K562 (cell line): ENCODE results near the gene SMCO1. TPM values are rescaled to one million over a fixed set of nuclear protein-coding genes. Genes with fewer than 3 reads are reported as not detected.
"Not testable (repeated sequence)": the region's sequence is repeated elsewhere in the genome, so short reads cannot be mapped to it uniquely, and the experiment has no call there.

Experiments used
- ATAC-seq: fragments of 200-7000 bp; cut with Tn5 transposase; 3 replicates; pipeline ENCODE4 v1.9.1; 2020; ENCODE audit warnings: moderate library complexity
- BruUV-seq: library from RNA; stranded (reverse); fragments of 400-500 nt; replicated peaks from 2 replicates; lab custom pipeline; 2021; lab: Mats Ljungman, UMichigan
- CTCF ChIA-PET: fragments of 300-600 bp; formaldehyde crosslinking; extraction: SDS; loops from one replicate; lab custom pipeline; 2021; ENCODE audit warnings: low intra/inter-chr PET ratio; lab: Yijun Ruan, JAX
- POLR2A ChIA-PET: fragments of 300-600, 350-650 bp; sonication (Branson Sonifier 250); formaldehyde crosslinking; extraction: SDS; loops from one replicate; lab custom pipeline; 2021; ENCODE audit warnings: antibody characterized with exemption, inconsistent platforms; lab: Yijun Ruan, JAX
- DNase-seq, 4 experiments: peaks; one replicate each; pipeline versions ENCODE4 v3.0.0 to v3.0.0-alpha.2; 2011 to 2018; ENCODE audit warnings: low spot score in 3 of 4, mixed read lengths in 3 of 4; ENCODE audit errors: extremely low read depth in 1 of 4
- FAIRE-seq: peaks from 2 replicates; lab custom pipeline; 2011; peaks lifted over from hg19 to GRCh38; lab: Jason Lieb, UNC
- H2AFZ ChIP-seq: 2 replicates; pipeline ENCODE4 v1.6.0; 2011; ENCODE audit warnings: low read depth, low read length, control low read depth, inconsistent platforms
- H3K27ac ChIP-seq: fragments of 200-600 bp; 3 replicates; pipeline ENCODE4 v1.8.0; 2011; ENCODE audit warnings: low read depth, mild to moderate bottlenecking, control low read depth, inconsistent platforms, low read length, moderate library complexity, mixed read lengths; ENCODE audit errors: extremely low read depth
- H3K27me3 ChIP-seq, 2 experiments: fragments of 300-600 bp in 1 of 2; 2 replicates in 1 of 2; 3 replicates in 1 of 2; pipeline versions ENCODE4 v1.6.0 to v1.8.0; 2011; ENCODE audit warnings: inconsistent platforms in 2 of 2, low read length in 2 of 2, mild to moderate bottlenecking in 1 of 2, mixed read lengths in 1 of 2, moderate library complexity in 1 of 2; ENCODE audit not compliant: control insufficient read depth in 2 of 2, insufficient read depth in 2 of 2
- H3K36me3 ChIP-seq: fragments of 300-600 bp; 3 replicates; pipeline ENCODE4 v1.8.0; 2011; ENCODE audit warnings: mild to moderate bottlenecking, low read length, inconsistent platforms; ENCODE audit not compliant: control insufficient read depth, insufficient read depth
- H3K4me1 ChIP-seq, 2 experiments: fragments of 200-600 bp in 1 of 2; replicated peaks in 1 of 2; 2 replicates in 1 of 2; 3 replicates in 1 of 2; pipeline versions ENCODE4 v1.5.1 to v1.8.0; 2011; ENCODE audit warnings: inconsistent platforms in 2 of 2, low read length in 2 of 2, mild to moderate bottlenecking in 1 of 2, mixed read lengths in 1 of 2, moderate library complexity in 1 of 2; ENCODE audit not compliant: control insufficient read depth in 2 of 2, insufficient read depth in 2 of 2
- H3K4me2 ChIP-seq: 2 replicates; pipeline ENCODE4 v1.6.1; 2011; ENCODE audit warnings: low read length, control low read depth, inconsistent platforms, mixed read lengths; ENCODE audit not compliant: insufficient read depth
- H3K4me3 ChIP-seq: fragments of 200-600 bp; sonication (generic), shearing (Covaris generic); 2 replicates; pipeline ENCODE4 v1.5.1; 2016; ENCODE audit warnings: control low read depth, inconsistent platforms
- H3K79me2 ChIP-seq: fragments of 200-600 bp; 3 replicates; pipeline ENCODE4 v1.8.0; 2011; ENCODE audit warnings: low read length, inconsistent platforms; ENCODE audit not compliant: control insufficient read depth, insufficient read depth
- H3K9ac ChIP-seq, 2 experiments: 2 replicates each; pipeline versions ENCODE4 v1.6.0 to v1.6.1; 2011; ENCODE audit warnings: low read depth in 2 of 2, low read length in 2 of 2, control low read depth in 1 of 2, inconsistent platforms in 1 of 2, mild to moderate bottlenecking in 1 of 2, mixed read lengths in 1 of 2; ENCODE audit not compliant: insufficient read depth in 1 of 2
- H3K9me1 ChIP-seq: one replicate; pipeline ENCODE4 v1.6.0; 2011; ENCODE audit warnings: inconsistent platforms, mild to moderate bottlenecking, low read length, moderate library complexity; ENCODE audit not compliant: control insufficient read depth, insufficient read depth
- H3K9me3 ChIP-seq: replicated peaks from 2 replicates; pipeline ENCODE4 v1.5.1; 2011; ENCODE audit warnings: low read depth, low read length, inconsistent platforms; ENCODE audit not compliant: control insufficient read depth, insufficient read depth
- H4K20me1 ChIP-seq: replicated peaks from 2 replicates; pipeline ENCODE4 v1.6.1; 2011; ENCODE audit warnings: low read length, inconsistent platforms, mixed read lengths; ENCODE audit not compliant: control insufficient read depth, insufficient read depth
- ADNP ChIP-seq: fragments of 200-800 bp; sonication (Bioruptor generic); IDR thresholded peaks from 2 replicates; pipeline ENCODE4 v1.6.1; 2016; ENCODE audit warnings: missing genetic modification characterization, missing compliant biosample characterization
- CBX3 ChIP-seq, 2 experiments: IDR thresholded peaks; 1 replicate in 1 of 2; 2 replicates in 1 of 2; pipeline ENCODE4 v1.6.1; 2012; ENCODE audit warnings: inconsistent platforms in 2 of 2, low read length in 2 of 2, borderline replicate concordance in 1 of 2, control low read depth in 1 of 2
- DACH1 ChIP-seq: fragments of 450-650 bp; IDR thresholded peaks from 2 replicates; pipeline ENCODE4 v1.6.1; 2018; ENCODE audit not compliant: partially characterized antibody
- MAFG ChIP-seq: fragments of 450-650 bp; conservative IDR thresholded peaks from 2 replicates; pipeline ENCODE4 v1.6.1; 2016; ENCODE audit warnings: missing genetic modification characterization, missing compliant biosample characterization
- MTA1 ChIP-seq: fragments of 450-650 bp; IDR thresholded peaks from 2 replicates; pipeline ENCODE4 v1.6.1; 2017; ENCODE audit warnings: borderline replicate concordance
- PTRF ChIP-seq: fragments of 450-650 bp; IDR thresholded peaks from 2 replicates; pipeline ENCODE4 v1.6.1; 2016; ENCODE audit warnings: mild to moderate bottlenecking, missing genetic modification characterization, missing compliant biosample characterization
- SAP30 ChIP-seq: fragments of 200-600 bp; sonication (generic); IDR thresholded peaks from 2 replicates; pipeline ENCODE4 v1.6.1; 2012; ENCODE audit warnings: borderline replicate concordance, low read depth, mild to moderate bottlenecking, moderate library complexity, low read length, control low read depth, inconsistent platforms; ENCODE audit not compliant: insufficient read depth, poor library complexity, severe bottlenecking
- XRCC3 ChIP-seq: fragments of 450-650 bp; IDR thresholded peaks from 2 replicates; pipeline ENCODE4 v1.6.1; 2017; ENCODE audit warnings: mild to moderate bottlenecking, moderate library complexity
- ZNF507 ChIP-seq: conservative IDR thresholded peaks from 2 replicates; pipeline ENCODE4 v1.6.1; 2017; ENCODE audit warnings: missing genetic modification characterization, missing compliant biosample characterization
- ZNF75A ChIP-seq: fragments of 450-650 bp; formaldehyde crosslinking; IDR thresholded peaks from 2 replicates; pipeline ENCODE4 v1.4.0; 2020; ENCODE audit warnings: mild to moderate bottlenecking
- ZSCAN29 ChIP-seq: fragments of 450-650 bp; IDR thresholded peaks from 2 replicates; pipeline ENCODE4 v1.6.1; 2017
- WGBS: fragments of 100-300 bp; shearing (Covaris generic); methylation state at CpG from one replicate; pipeline ENCODE4 v1.1.6; 2016; ENCODE audit warnings: low coverage, mixed read lengths; ENCODE audit not compliant: insufficient coverage; ENCODE audit errors: missing lambda C conversion rate; 5-methylcytosine and 5-hydroxymethylcytosine counted together
- in situ Hi-C: fragments of 300-500 bp; cut with MboI; formaldehyde crosslinking; loops from 4 replicates; pipeline ENCODE4 v1.15.0; 2018; ENCODE audit warnings: inconsistent platforms, mixed read lengths
- intact Hi-C: fragments of 100-400 bp; cut with micrococcal nuclease; formaldehyde crosslinking; loops from 2 replicates; pipeline ENCODE4 v1.14.2; 2022
- polyA plus RNA-seq, 8 experiments: library from polyadenylated mRNA; depleted of rRNA in 4 of 8; stranded (reverse) in 5 of 8; unstranded in 3 of 8; fragments of >200 nt; fragmentation: Nextera tagmentation in 2 of 8; fragmentation: Illumina TruSeq in 1 of 8; extraction: Ambion mirVana in 2 of 8; extraction: Trizol in 1 of 8; gene quantifications; 2 replicates each; pipeline versions ENCODE4 v1.2.1 to v1.2.3, GENCODE V29; 2011 to 2014; ENCODE audit warnings: inconsistent platforms in 1 of 8, missing spikeins in 1 of 8
- total RNA-seq, 7 experiments: library from RNA; depleted of rRNA in 6 of 7; stranded (reverse); fragments of >200 nt in 6 of 7; fragmentation: Illumina TruSeq in 2 of 7; extraction: Trizol in 2 of 7; gene quantifications; 2 replicates each; pipeline versions ENCODE4 v1.2.1 to v1.2.3, GENCODE V29; 2011 to 2021; ENCODE audit warnings: low replicate concordance in 1 of 7
- TF ChIP-seq, protein P1 (sequence below): fragments of 250-450 bp; sonication (Bioruptor Pico); IDR thresholded peaks from 2 replicates; pipeline ENCODE4 v1.8.0; 2021; ENCODE audit warnings: mild to moderate bottlenecking, moderate library complexity
- TF ChIP-seq, protein P2 (sequence below): fragments of 450-650 bp; IDR thresholded peaks from 2 replicates; pipeline ENCODE4 v1.6.1; 2016; ENCODE audit warnings: antibody characterized with exemption

Gene SMCO1
- total and polyA plus RNA-seq, 9 of the 15 experiments (the other 6 are each of a cell fraction or from before 2014, with no cell fraction given): 0.05 to 0.35 (median 0.12) TPM; not detected in 5

DNA sequence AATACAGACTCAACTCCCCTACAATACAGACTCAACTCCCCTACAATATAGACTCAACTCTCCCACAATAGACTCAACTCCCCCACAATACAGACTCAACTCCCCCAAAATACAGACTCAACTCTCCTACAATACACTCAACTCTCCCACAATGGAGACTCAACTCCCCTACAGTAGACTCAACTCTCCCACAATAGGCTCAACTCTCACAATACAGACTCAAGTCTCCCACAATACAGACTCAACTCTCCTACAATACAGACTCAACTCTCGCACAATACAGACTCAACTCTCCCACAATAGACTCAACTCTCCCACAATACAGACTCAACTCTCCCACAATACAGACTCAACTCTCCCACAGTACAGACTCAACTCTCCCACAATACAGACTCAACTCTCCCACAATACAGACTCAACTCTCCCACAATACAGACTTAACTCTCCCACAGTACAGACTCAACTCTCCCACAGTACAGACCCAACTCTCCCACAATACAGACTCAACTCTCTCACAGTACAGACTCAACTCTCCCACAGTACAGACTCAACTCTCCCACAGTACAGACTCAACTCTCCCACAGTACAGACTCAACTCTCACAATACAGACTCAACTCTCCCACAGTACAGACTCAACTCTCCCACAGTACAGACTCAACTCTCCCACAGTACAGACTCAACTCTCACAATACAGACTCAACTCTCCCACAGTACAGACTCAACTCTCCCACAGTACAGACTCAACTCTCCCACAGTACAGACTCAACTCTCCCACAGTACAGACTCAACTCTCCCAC is 52.3 kb downstream of the SMCO1 start:
- ATAC-seq, BruUV-seq, POLR2A ChIA-PET, intact Hi-C loops, in situ Hi-C loops, H3K27ac ChIP-seq, H3K9ac ChIP-seq, H3K36me3 ChIP-seq, H3K4me1 ChIP-seq, FAIRE-seq, H3K27me3 ChIP-seq, H3K79me2 ChIP-seq, CTCF ChIA-PET, H3K9me1 ChIP-seq, H4K20me1 ChIP-seq, H2AFZ ChIP-seq, H3K9me3 ChIP-seq, H3K4me3 ChIP-seq, H3K4me2 ChIP-seq, DNase-seq: not testable (repeated sequence)
- TF ChIP-seq ZNF75A (CRISPR knock-in tag): peak; percentile 34; the same call in 1 of the 2 replicates
- WGBS: 86% methylated on average over 1 of the region's 1 CpG

- Histone ChIP-seq H3K4me1 (no peaks in the 10 kb centered on the region), H3K9ac (no peak overlapping the region), H3K36me3 (no peaks in the 10 kb centered on the region), H2AFZ (no peak overlapping the region), H4K20me1 (no peaks in the 10 kb centered on the region), H3K9me1 (no peaks in the 10 kb centered on the region), H3K27ac (no peak overlapping the region), H3K4me2 (no peak overlapping the region), H3K27me3 (no peaks in the 10 kb centered on the region), H3K4me3 (no peak overlapping the region), H3K79me2 (no peaks in the 10 kb centered on the region), H3K9me3 (no peaks in the 10 kb centered on the region)
- 38% methylated on average over 3 of the region's 4 CpGs for WGBS
- DNase-seq: no peak
- no peak for TF ChIP-seq DACH1
- TF ChIP-seq MAFG (tag): no peak
- TF ChIP-seq, protein P1, sequence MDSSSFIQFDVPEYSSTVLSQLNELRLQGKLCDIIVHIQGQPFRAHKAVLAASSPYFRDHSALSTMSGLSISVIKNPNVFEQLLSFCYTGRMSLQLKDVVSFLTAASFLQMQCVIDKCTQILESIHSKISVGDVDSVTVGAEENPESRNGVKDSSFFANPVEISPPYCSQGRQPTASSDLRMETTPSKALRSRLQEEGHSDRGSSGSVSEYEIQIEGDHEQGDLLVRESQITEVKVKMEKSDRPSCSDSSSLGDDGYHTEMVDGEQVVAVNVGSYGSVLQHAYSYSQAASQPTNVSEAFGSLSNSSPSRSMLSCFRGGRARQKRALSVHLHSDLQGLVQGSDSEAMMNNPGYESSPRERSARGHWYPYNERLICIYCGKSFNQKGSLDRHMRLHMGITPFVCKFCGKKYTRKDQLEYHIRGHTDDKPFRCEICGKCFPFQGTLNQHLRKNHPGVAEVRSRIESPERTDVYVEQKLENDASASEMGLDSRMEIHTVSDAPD: no peak
- no peak for TF ChIP-seq ADNP (tag)
- TF ChIP-seq, protein P2, sequence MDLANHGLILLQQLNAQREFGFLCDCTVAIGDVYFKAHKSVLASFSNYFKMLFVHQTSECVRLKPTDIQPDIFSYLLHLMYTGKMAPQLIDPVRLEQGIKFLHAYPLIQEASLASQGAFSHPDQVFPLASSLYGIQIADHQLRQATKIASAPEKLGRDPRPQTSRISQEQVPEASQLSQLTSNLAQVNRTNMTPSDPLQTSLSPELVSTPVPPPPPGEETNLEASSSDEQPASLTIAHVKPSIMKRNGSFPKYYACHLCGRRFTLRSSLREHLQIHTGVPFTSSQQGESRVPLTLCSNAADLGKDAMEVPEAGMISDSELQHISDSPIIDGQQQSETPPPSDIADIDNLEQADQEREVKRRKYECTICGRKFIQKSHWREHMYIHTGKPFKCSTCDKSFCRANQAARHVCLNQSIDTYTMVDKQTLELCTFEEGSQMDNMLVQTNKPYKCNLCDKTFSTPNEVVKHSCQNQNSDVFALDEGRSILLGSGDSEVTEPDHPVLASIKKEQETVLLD: no peak
- no peak for TF ChIP-seq ZNF507 (tag)
- no peak for TF ChIP-seq MTA1
- no peak for TF ChIP-seq XRCC3
- TF ChIP-seq CBX3 (IDR thresholded peaks at IDR 0.05; ENCODE audit: borderline replicate concordance in 1 of 2, low read length in 2 of 2): no peak
- TF ChIP-seq ZSCAN29: no peak
- no peak for TF ChIP-seq SAP30
- no peak for TF ChIP-seq PTRF (tag)
- POLR2A ChIA-PET: no interaction called here
- no TSS peak for BruUV-seq
- intact Hi-C loops: no loop called here
- no peak for ATAC-seq
- in situ Hi-C loops: loop anchor here (5.0 kb wide), 1 partner anchor 211 kb away; no protein-coding TSS in a partner anchor
- CTCF ChIA-PET: no interaction called here
- FAIRE-seq: no peak
Measured at GRCh38 chr3:196458063-196458462, 57.1 kb downstream of the SMCO1 start.
